Naive thymus-derived CD4-positive, alpha-beta T cell (primary cell): ENCODE results near the gene ANO3. TPM values are rescaled to one million over a fixed set of nuclear protein-coding genes. Genes with fewer than 3 reads are reported as not detected.

Source experiments
- ATAC-seq: fragments of 150-1000 bp; cut with Tn5 transposase; 2 replicates; pipeline ENCODE4 v1.10.0; 2021; ENCODE audit warnings: mild to moderate bottlenecking, moderate library complexity
- CTCF ChIA-PET: fragments of 350-600 bp; sonication (Branson Sonifier 250); formaldehyde crosslinking; loops from one replicate; lab custom pipeline; 2021; ENCODE audit warnings: antibody characterized with exemption; lab: Charles Lee
- POLR2A ChIA-PET: fragments of 350-600 bp; sonication (Branson Sonifier 250); formaldehyde crosslinking; loops from one replicate; lab custom pipeline; 2021; ENCODE audit warnings: antibody characterized with exemption, inconsistent platforms; lab: Charles Lee
- DNase-seq, 9 donors: peaks; one replicate each; pipeline versions ENCODE4 v3.0.0 to v3.0.0-alpha.2; 2020 to 2022; ENCODE audit warnings: mixed read lengths in 1 of 9
- H3K27ac ChIP-seq: one replicate; pipeline ENCODE4 v1.7.0; 2013; ENCODE audit warnings: mild to moderate bottlenecking, low read depth, low read length, moderate library complexity
- H3K27me3 ChIP-seq, 2 donors: one replicate each; pipeline ENCODE4 v1.7.0; 2013; ENCODE audit warnings: low read length in 2 of 2, mild to moderate bottlenecking in 2 of 2, moderate library complexity in 2 of 2; ENCODE audit not compliant: control insufficient read depth in 2 of 2, insufficient read depth in 2 of 2
- H3K36me3 ChIP-seq, 3 experiments: 1 replicate in 2 of 3; 2 replicates in 1 of 3; pipeline ENCODE4 v1.7.0; 2013; ENCODE audit warnings: low read length in 3 of 3, mild to moderate bottlenecking in 3 of 3, moderate library complexity in 1 of 3; ENCODE audit not compliant: insufficient read depth in 3 of 3, control insufficient read depth in 2 of 3
- H3K4me1 ChIP-seq, 2 donors: one replicate each; pipeline ENCODE4 v1.7.0; 2013; ENCODE audit warnings: low read length in 2 of 2, mild to moderate bottlenecking in 2 of 2, moderate library complexity in 1 of 2; ENCODE audit not compliant: control insufficient read depth in 2 of 2, insufficient read depth in 2 of 2
- H3K4me3 ChIP-seq: 2 replicates; pipeline ENCODE4 v1.7.0; 2013; ENCODE audit warnings: mild to moderate bottlenecking, low read length
- H3K9me3 ChIP-seq, 3 experiments: 1 replicate in 2 of 3; 2 replicates in 1 of 3; pipeline ENCODE4 v1.7.0; 2013; ENCODE audit warnings: low read length in 3 of 3; ENCODE audit not compliant: control insufficient read depth in 2 of 3
- H3K27ac Mint-ChIP-seq, 9 donors: one replicate each; pipeline ENCODE4 v1.8.0; 2020 to 2022; ENCODE audit warnings: mixed read lengths in 9 of 9, mild to moderate bottlenecking in 8 of 9, moderate library complexity in 5 of 9, inconsistent platforms in 2 of 9
- H3K27me3 Mint-ChIP-seq, 5 donors: one replicate each; pipeline ENCODE4 v1.8.0; 2021 to 2022; ENCODE audit warnings: mixed read lengths in 5 of 5, mild to moderate bottlenecking in 1 of 5
- H3K36me3 Mint-ChIP-seq, 5 donors: one replicate each; pipeline ENCODE4 v1.8.0; 2020 to 2022; ENCODE audit warnings: mixed read lengths in 5 of 5, mild to moderate bottlenecking in 3 of 5, inconsistent platforms in 1 of 5
- H3K4me1 Mint-ChIP-seq, 7 donors: one replicate each; pipeline ENCODE4 v1.8.0; 2020 to 2022; ENCODE audit warnings: mixed read lengths in 7 of 7, mild to moderate bottlenecking in 3 of 7, inconsistent platforms in 1 of 7
- H3K4me3 Mint-ChIP-seq, 10 donors: one replicate each; pipeline ENCODE4 v1.8.0; 2020 to 2022; ENCODE audit warnings: mild to moderate bottlenecking in 10 of 10, mixed read lengths in 10 of 10, moderate library complexity in 6 of 10, inconsistent platforms in 2 of 10
- H3K9me3 Mint-ChIP-seq, 11 donors: one replicate each; pipeline ENCODE4 v1.8.0; 2020 to 2022; ENCODE audit warnings: mixed read lengths in 11 of 11, mild to moderate bottlenecking in 4 of 11, inconsistent platforms in 1 of 11, moderate library complexity in 1 of 11
- intact Hi-C, 2 donors: fragments of 100-400 bp; cut with micrococcal nuclease; formaldehyde crosslinking; loops; one replicate each; pipeline ENCODE4 v1.15.1; 2023
- polyA plus RNA-seq, 2 donors: library from polyadenylated mRNA; unstranded; fragments of 300-500 nt; fragmentation: Illumina TruSeq; gene quantifications; one replicate each; pipeline ENCODE4 v1.2.3, GENCODE V29; 2021
- total RNA-seq, 6 experiments: library from RNA in 5 of 6; stranded (reverse) in 5 of 6; gene quantifications; 1 replicate in 5 of 6; 2 replicates in 1 of 6; pipeline ENCODE4 v1.2.3 and lab custom pipeline; 2021 to 2026

ANO3 gene
- total and polyA plus RNA-seq, 7 experiments from 2014 or later: not detected

DNA sequence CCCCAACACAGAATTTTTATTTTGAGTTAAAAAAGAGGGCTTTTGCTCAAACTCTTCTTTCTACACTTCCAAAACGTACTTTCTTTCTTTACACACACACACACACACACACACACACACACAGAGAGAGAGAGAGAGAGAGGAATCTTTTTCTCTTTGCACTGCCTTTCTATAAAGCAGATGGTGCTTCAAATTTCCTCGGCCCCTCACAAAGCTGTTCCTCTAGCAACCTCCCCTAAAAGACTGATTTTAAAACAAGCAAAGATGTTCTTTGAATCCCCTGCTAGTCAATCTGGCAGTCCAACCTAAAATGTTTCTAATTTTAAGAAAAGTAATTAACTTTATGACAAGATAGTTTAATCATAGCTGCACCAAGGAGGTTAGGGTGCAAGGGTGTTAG, 2.7 kb upstream of the ANO3 start:
- H3K27ac Mint-ChIP-seq: no peak overlapping the region
- POLR2A ChIA-PET: no interaction called here
- H3K27ac ChIP-seq: no peak overlapping the region
- ATAC-seq (no peak), DNase-seq (no peak)
- no peaks in the 10 kb centered on the region for H3K27me3 ChIP-seq
- no peaks in the 10 kb centered on the region for H3K4me1 Mint-ChIP-seq
- peaks cover 0 to 4% (median 0%) of the 10 kb centered on the region in 5 donors for H3K36me3 Mint-ChIP-seq
- H3K36me3 ChIP-seq: no peaks in the 10 kb centered on the region
- CTCF ChIA-PET: no interaction called here
- H3K4me3 ChIP-seq: no peak overlapping the region
- no peak overlapping the region for H3K4me3 Mint-ChIP-seq
- intact Hi-C loops: no loop called here
- H3K4me1 ChIP-seq: no peaks in the 10 kb centered on the region
- H3K27me3 Mint-ChIP-seq: peaks cover 13 to 26% (median 14%) of the 10 kb centered on the region in 5 donors
- H3K9me3 Mint-ChIP-seq: peaks cover 0 to 30% (median 5%) of the 10 kb centered on the region in 11 donors
- no peaks in the 10 kb centered on the region for H3K9me3 ChIP-seq

DNA sequence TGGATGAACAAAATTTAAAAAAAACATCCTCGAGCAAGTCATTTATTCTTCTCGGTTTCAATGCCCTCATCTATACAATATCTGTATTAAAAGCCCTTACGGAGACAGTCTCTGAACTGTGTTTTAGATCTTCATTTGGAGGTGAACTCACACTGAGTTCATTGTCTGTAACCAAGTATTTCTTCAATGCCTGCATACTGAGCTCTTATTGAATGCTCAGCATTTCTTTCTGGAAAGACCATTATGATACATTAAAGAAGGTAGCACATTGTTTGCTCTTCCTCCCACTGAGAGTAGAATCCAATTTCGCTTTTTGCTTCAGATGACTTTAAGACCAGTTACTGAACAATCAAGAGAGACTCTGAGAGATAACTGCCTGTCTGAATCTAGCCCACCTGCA, 1.7 kb upstream of the ANO3 start:
- DNase-seq (no peak), ATAC-seq (no peak)
- Histone ChIP-seq H3K27ac (no peak overlapping the region), H3K9me3 (no peaks in the 10 kb centered on the region), H3K4me1 (no peaks in the 10 kb centered on the region), H3K4me3 (no peak overlapping the region), H3K27me3 (no peaks in the 10 kb centered on the region), H3K36me3 (no peaks in the 10 kb centered on the region)
- Mint-ChIP-seq H3K36me3 (peaks cover 0 to 4% (median 0%) of the 10 kb centered on the region in 5 donors), H3K9me3 (peaks cover 0 to 30% (median 5%) of the 10 kb centered on the region in 11 donors), H3K27me3 (peaks cover 13 to 26% (median 14%) of the 10 kb centered on the region in 5 donors), H3K27ac (no peak overlapping the region), H3K4me3 (no peak overlapping the region), H3K4me1 (no peaks in the 10 kb centered on the region)
- CTCF ChIA-PET: no interaction called here
- intact Hi-C loops: no loop called here
- POLR2A ChIA-PET: no interaction called here

GRCh38 chr11:26332572-26332915, 614 bp downstream of the ANO3 start:
- ChIA-PET CTCF (no interaction called here), POLR2A (no interaction called here)
- Histone ChIP-seq H3K27me3 (no peaks in the 10 kb centered on the region), H3K27ac (no peak overlapping the region), H3K4me3 (no peak overlapping the region), H3K9me3 (no peaks in the 10 kb centered on the region), H3K36me3 (no peaks in the 10 kb centered on the region), H3K4me1 (no peaks in the 10 kb centered on the region)
- peaks cover 0 to 4% (median 0%) of the 10 kb centered on the region in 5 donors for H3K36me3 Mint-ChIP-seq
- H3K9me3 Mint-ChIP-seq: peaks cover 0 to 30% (median 6%) of the 10 kb centered on the region in 11 donors
- H3K4me3 Mint-ChIP-seq: no peak overlapping the region
- DNase-seq: no peak
- H3K27ac Mint-ChIP-seq: no peak overlapping the region
- H3K4me1 Mint-ChIP-seq: no peaks in the 10 kb centered on the region
- intact Hi-C loops: no loop called here
- no peak for ATAC-seq
- H3K27me3 Mint-ChIP-seq: peaks cover 13 to 26% (median 14%) of the 10 kb centered on the region in 5 donors

DNA sequence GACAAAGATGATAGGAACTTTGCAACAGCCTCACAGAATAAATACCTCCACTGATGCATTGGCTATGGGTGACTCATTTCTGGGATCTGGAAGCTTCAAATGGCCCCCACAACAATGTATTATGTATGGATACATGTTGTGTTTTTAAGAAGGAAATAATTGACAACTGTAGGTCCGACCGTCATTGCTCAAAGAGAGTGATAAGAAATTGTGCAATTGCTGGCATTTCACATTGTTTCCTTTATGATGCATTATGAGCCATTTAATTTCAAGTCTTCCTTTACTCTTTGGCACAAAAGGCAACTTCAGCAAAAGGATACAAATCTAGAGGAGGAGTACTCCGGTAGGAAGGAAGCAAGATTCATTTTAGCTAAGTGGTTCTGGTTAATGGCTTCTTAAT, 2.0 kb downstream of the ANO3 start:
- H3K36me3 Mint-ChIP-seq: peaks cover 0 to 4% (median 0%) of the 10 kb centered on the region in 5 donors
- H3K4me3 ChIP-seq: no peak overlapping the region
- no peak overlapping the region for H3K27ac ChIP-seq
- H3K9me3 Mint-ChIP-seq: peaks cover 0 to 25% (median 3%) of the 10 kb centered on the region in 11 donors
- intact Hi-C loops: no loop called here
- peaks cover 13 to 26% (median 14%) of the 10 kb centered on the region in 5 donors for H3K27me3 Mint-ChIP-seq
- CTCF ChIA-PET: no interaction called here
- DNase-seq: no peak
- POLR2A ChIA-PET: no interaction called here
- H3K36me3 ChIP-seq: no peaks in the 10 kb centered on the region
- H3K9me3 ChIP-seq: no peaks in the 10 kb centered on the region
- ATAC-seq: no peak
- H3K4me1 Mint-ChIP-seq: no peaks in the 10 kb centered on the region
- H3K4me1 ChIP-seq: no peaks in the 10 kb centered on the region
- no peak overlapping the region for H3K27ac Mint-ChIP-seq
- H3K4me3 Mint-ChIP-seq: no peak overlapping the region
- H3K27me3 ChIP-seq: no peaks in the 10 kb centered on the region

GRCh38 chr11:26335903-26336302, 4.0 kb downstream of the ANO3 start:
- Mint-ChIP-seq H3K27ac (no peak overlapping the region), H3K4me1 (no peaks in the 10 kb centered on the region), H3K27me3 (peaks cover 13 to 23% (median 13%) of the 10 kb centered on the region in 5 donors), H3K9me3 (peaks cover 0 to 14% (median 4%) of the 10 kb centered on the region in 11 donors), H3K36me3 (peaks cover 0 to 4% (median 0%) of the 10 kb centered on the region in 5 donors), H3K4me3 (no peak overlapping the region)
- no peaks in the 10 kb centered on the region for H3K4me1 ChIP-seq
- H3K36me3 ChIP-seq: no peaks in the 10 kb centered on the region
- intact Hi-C loops: no loop called here
- no peak overlapping the region for H3K27ac ChIP-seq
- POLR2A ChIA-PET: no interaction called here
- no peak overlapping the region for H3K4me3 ChIP-seq
- H3K9me3 ChIP-seq: no peaks in the 10 kb centered on the region
- DNase-seq (no peak), ATAC-seq (no peak)
- CTCF ChIA-PET: no interaction called here
- H3K27me3 ChIP-seq: no peaks in the 10 kb centered on the region

- no peak for DNase-seq
- no peak overlapping the region for H3K4me3 ChIP-seq
- ChIA-PET POLR2A (no interaction called here), CTCF (no interaction called here)
- no peaks in the 10 kb centered on the region for H3K9me3 ChIP-seq
- ATAC-seq: no peak
- H3K4me1 ChIP-seq: no peaks in the 10 kb centered on the region
- H3K27me3 ChIP-seq: no peaks in the 10 kb centered on the region
- Mint-ChIP-seq H3K4me1 (no peaks in the 10 kb centered on the region), H3K9me3 (peaks cover 0 to 7% (median under 1%) of the 10 kb centered on the region in 11 donors), H3K4me3 (no peak overlapping the region), H3K27me3 (no peaks in the 10 kb centered on the region), H3K36me3 (no peaks in the 10 kb centered on the region), H3K27ac (no peak overlapping the region)
- intact Hi-C loops: no loop called here
- no peak overlapping the region for H3K27ac ChIP-seq
- no peaks in the 10 kb centered on the region for H3K36me3 ChIP-seq
Observed at GRCh38 chr11:26344647-26345046, 12.7 kb downstream of the ANO3 start.

GRCh38 chr11:26348776-26349175, 16.8 kb downstream of the ANO3 start:
- Histone ChIP-seq H3K27ac (no peak overlapping the region), H3K27me3 (no peaks in the 10 kb centered on the region), H3K9me3 (no peaks in the 10 kb centered on the region), H3K4me1 (no peaks in the 10 kb centered on the region), H3K4me3 (no peak overlapping the region), H3K36me3 (no peaks in the 10 kb centered on the region)
- ChIA-PET CTCF (no interaction called here), POLR2A (no interaction called here)
- no peak for DNase-seq
- no peak for ATAC-seq
- intact Hi-C loops: no loop called here
- Mint-ChIP-seq H3K36me3 (no peaks in the 10 kb centered on the region), H3K4me3 (no peak overlapping the region), H3K27me3 (no peaks in the 10 kb centered on the region), H3K4me1 (no peaks in the 10 kb centered on the region), H3K27ac (no peak overlapping the region), H3K9me3 (peaks cover 0 to 10% (median 3%) of the 10 kb centered on the region in 11 donors)
